ENCODE measurements around the gene ERVK3-1.
"Not testable (repeated sequence)": the region's sequence is repeated elsewhere in the genome, so short reads cannot be mapped to it uniquely, and the experiment has no call there.

The ERVK3-1 gene

DNA sequence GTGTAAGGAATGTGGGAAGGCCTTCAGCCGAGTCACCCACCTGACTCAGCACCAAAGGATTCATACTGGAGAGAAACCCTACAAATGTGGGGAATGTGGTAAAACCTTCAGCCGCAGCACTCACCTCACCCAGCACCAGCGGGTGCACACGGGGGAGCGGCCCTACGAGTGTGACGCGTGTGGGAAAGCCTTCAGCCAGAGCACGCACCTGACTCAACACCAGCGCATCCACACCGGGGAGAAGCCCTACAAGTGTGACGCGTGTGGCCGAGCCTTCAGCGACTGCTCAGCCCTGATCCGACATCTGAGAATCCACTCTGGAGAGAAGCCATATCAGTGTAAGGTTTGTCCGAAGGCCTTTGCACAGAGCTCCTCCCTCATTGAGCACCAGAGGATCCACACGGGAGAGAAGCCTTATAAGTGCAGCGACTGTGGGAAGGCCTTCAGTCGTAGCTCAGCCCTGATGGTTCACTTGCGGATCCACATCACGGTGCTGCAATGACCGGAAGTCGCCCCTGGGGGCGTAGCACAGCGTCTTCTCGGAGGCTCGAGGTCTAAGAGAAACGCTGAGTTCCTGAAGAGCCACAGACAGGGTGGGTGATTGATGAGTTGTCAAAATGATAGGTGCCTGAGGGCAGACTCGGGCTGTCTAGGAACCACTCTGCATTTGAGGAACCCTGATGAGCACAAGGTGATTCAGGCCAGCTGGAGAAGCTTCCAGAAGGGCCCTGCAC, 33.8 kb downstream of the ERVK3-1 start:
- FAIRE-seq = no peak
- no peak for DNase-seq (ENCODE audit: low spot score)

DNA sequence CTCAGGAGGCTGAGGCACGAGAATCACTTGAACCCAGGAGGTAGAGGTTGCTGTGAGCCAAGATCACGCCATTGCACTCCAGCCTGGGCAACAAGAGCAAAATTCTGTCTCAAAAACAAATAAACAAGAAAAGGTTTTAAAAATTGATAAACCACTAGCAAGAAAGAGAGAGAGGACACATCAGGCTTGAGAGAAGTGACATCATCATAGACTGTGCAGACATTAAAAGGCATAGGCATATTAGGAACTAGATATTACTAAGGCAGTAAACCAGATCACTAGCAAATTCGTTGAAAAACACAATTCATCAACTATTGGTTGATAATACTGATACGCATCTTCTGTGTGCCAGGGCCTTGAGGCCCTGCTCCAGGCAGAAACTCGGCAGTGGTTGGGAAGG, 40.4 kb downstream of the ERVK3-1 start:
- DNase-seq (ENCODE audit: low spot score) (no peak), FAIRE-seq (no peak)

DNA sequence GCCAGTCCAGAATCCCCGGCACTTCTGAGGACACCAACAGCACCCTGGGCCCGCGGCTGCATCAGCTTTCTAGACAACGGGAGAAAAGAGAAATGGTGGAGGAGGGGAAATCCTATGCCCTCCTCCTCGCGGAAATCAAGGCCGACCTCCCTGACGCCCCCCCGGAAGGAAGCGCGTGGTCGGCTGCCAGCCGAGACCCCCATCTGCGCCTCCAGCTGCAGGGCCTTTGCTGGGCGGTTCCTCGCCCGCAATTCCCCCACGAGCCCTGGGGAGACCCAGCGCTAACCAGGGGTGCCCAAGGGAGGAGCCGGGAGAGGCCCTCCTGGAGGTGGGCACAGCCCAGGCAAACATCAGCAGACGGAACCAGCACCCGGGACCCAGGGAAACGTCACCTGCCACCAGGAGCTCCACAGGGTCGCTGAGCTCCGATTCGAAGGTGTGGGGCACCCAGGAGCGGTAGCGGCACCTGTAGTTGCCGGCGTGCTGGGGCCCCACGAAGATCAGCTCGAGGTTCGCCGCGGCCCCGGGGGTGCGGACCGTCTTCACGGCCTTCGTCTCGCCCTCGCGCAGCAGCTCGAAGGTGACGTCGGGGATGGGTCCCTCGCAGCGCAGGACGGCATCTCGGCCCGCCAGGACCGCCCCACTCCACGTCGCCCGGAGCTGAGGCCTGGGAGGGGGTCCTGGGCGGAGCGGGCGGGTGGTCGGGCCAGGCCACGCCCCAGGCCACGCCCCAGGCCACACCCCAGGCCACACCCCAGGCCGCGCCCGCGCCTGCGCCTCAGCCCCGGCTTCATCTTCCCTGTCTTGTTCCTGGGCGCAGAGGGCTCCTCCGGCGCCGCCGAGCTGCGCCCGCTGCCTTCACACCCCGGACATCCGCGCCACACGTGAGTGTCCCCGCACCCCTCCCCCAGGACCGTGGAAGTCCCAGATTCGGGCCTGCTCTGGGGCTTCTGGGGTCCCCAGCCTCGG, 42.1 kb downstream of the ERVK3-1 start:
- DNase-seq (ENCODE audit: low spot score) (no peak), FAIRE-seq (no peak)

DNA sequence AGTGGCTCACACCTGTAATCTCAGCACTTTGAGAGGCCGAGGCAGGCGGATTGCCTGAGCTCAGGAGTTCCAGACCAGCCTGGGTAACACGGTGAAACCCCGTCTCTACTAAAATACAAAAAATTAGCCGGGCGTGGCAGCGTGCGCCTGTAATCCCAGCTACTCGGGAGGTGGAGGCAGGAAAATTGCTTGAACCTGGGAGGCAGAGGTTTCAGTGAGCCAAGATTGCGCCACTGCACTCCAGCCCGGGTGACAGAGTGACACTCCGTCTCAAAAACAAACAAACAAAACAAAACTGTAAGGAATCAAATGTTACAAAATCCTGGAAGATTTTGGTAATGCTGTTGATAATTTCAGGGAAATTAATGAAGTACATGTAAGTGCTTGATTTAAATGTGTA, 42.9 kb downstream of the ERVK3-1 start:
- not testable (repeated sequence) for FAIRE-seq; DNase-seq (ENCODE audit: low spot score)

DNA sequence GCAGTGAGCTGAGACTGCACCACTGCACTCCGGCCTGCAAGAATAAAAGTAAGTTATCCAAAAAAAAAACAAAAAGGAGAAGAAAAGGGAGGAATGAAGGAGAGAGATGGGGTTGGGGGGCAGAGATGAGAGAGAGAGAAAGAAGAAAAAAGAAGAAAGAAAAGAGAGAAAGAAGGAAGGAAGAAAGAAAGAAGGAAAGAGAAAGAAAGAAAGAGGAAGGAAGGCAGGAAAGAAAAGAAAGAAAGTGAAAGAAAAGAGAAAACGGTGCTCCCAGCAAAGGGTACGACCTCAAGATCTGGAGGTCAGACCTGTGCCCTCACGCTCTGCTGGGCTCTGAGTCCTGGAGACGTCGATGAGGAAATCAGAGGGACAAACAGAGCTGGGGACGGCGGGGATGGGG, 44.4 kb downstream of the ERVK3-1 start:
- FAIRE-seq = no peak
- DNase-seq (ENCODE audit: low spot score) = no peak

DNA sequence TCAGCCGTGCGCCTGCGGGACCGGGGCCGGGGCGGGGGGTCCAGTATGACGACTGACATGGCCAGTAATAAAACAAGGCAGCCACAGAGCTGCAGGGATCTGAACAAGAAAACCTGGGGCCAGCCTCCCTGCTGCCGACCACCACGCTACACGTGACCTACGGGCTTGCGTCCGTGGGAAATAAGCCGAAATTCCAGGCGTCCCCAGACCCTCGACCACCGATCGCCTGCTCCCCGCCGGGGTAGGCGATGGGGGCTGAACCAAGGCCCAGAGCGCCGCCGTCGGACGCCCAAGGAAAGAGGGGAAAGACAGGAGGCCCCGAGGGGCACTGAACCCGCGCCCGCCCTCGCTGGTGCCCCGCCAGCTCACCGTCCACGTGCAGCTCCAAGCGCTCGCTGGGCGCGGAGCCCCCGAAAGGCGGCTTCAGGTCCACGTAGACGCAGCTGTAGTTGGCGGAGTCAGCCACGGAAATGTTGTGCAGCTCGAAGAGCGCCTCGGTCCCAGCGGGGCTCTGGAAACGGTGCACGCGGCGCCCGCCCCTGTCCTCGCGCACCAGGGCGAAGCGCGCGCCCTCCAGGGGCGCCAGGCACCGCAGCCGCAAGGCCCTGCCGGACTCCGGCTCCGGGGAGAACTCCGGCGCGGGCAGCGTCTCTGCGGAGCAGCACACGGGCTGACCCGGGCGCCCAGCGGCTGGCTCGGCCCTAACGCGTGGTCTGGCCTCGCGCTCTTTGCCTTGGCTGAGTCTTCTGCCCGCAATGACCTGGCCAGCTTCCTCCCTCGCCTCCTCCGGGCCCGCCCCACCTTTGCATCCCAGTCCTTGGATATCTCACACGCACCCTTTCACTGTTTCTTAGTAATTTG, 45.1 kb downstream of the ERVK3-1 start:
- DNase-seq (ENCODE audit: low spot score) (no peak), FAIRE-seq (no peak)

DNA sequence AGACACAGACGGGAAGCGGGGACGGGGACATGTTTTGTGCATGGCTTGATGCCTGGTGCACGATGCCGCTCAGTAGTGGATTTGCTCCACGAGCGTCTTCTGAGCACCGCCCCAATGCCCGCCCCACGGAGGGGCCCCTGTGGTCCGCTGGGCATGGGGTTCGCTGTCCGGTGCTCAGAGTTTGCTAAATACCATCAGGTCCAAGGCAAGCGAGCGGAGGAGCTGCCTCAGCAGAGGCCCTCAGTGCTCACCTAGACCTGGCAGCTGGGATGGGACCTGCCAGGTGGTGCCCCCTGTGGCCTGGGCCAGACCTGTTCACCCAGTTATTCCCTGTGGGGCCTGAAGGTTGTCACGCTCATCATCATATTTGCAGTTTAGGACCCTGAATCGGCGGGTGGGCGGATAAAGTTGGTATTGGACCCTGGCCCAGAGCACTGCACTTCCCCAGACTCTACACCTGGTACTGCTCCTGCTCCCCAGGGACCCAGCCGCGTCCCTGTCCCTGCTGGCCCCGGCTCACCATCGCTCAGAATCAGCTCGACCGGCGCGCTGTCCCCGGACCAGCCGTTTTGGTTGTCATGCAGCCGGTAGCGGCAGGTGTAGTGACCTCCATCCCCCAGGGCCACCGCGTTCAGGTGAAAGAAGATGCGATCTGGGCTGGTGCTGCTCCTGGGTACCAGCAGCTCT, 45.8 kb downstream of the ERVK3-1 start:
- FAIRE-seq = no peak
- DNase-seq (ENCODE audit: low spot score) = no peak

DNA sequence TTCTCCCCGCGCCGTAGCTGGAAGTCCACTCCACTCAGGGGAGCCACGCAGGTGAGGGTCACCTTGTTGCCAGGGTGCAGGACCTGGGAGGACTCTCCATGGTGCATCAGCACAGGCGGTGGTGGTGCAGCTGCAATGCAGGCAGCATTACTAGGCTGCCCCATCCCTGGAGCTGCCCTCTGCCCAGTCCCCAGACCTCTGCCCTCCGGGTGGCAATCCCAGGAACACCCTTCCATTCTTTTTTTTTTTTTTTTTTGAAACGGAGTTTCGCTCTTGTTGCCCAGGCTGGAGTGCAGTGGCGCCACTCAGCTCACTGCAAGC, 46.3 kb downstream of the ERVK3-1 start:
- FAIRE-seq = no peak
- no peak for DNase-seq (ENCODE audit: low spot score)

DNA sequence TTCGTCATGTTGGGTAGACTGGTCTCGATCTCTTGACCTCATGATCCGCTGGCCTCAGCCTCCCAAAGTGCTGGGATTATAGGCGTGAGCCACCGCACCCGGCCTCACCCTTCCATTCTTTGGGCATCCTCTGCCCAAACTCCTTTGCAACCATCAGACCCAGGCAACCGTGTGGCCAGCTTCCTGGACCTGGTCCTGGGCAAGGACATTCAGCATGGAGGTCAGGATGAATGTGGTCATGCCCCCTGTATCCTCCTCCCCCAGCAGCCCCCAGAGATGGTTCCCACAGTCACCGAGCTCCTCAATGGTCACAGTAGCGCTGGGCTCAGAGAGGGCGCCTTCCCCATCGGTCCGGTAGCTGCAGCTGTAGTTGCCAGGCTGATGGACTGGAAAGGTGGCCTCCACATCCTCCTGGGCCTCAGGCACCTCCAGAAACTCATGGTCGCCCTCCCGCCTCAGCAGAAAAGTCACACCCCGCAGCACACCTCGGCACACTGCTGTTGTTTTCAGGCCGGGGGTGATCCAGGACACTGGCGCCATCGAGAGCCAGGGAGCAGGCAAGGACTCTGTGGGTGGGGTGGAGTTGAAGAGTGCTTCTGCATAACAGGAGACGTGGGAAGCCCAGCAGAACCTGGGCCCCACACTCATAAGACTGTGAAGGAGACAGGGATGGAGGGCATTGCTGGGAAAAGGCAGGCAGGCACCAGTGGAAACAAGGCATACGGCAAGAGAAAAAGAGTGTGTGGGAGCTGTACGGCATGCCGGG, 47.0 kb downstream of the ERVK3-1 start:
- FAIRE-seq (no peak), DNase-seq (ENCODE audit: low spot score) (no peak)

DNA sequence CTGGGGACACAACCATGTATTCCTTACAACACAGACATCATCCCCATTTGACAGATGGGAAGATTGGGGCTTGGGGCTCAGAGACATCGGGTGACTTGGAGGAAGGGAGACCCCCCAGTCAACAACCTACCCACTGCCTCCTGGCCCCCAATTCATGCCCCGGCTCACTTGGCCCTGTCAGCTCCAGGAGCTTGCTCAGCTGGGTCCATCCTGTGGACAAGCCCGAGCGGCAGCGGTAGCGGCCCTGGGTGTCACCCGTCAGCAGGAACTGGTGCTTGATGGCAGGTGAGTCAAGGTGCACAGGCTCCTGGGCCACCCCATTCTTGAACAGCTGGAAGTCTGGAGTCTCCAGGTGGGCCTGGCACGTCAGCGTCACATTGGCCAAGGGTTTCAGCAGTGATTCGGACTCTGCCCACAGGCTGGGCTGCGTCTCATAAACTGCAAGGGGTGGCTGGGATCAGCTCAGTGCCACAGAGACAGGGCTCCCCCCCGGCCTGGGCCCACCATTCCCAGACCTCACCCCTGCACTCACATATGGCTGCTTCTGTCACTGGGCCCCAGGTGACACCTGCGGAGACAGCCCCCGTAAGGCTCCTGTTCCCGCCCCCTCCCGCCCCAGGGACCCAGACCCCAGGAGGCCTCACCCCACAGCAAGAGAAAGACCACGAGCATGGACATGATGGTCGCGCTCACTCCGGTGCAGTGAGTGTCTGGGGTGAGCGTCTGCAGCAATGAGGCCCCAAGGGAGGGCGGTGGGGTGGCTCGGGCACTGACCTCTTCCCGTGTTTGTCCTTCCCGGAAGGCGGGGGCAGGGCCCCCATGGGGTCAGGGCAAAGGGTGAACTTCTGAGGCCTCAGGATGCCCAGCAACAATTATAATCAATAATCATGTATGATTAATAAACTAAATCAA, 47.8 kb downstream of the ERVK3-1 start, which contains the start of gene A1BG:
Gene A1BG (minus strand): TSS at position 733 of the 912 bp plus-strand sequence. CDS start 55 bp downstream, at position 678.
- no peak for DNase-seq (ENCODE audit: low spot score)
- FAIRE-seq = no peak

DNA sequence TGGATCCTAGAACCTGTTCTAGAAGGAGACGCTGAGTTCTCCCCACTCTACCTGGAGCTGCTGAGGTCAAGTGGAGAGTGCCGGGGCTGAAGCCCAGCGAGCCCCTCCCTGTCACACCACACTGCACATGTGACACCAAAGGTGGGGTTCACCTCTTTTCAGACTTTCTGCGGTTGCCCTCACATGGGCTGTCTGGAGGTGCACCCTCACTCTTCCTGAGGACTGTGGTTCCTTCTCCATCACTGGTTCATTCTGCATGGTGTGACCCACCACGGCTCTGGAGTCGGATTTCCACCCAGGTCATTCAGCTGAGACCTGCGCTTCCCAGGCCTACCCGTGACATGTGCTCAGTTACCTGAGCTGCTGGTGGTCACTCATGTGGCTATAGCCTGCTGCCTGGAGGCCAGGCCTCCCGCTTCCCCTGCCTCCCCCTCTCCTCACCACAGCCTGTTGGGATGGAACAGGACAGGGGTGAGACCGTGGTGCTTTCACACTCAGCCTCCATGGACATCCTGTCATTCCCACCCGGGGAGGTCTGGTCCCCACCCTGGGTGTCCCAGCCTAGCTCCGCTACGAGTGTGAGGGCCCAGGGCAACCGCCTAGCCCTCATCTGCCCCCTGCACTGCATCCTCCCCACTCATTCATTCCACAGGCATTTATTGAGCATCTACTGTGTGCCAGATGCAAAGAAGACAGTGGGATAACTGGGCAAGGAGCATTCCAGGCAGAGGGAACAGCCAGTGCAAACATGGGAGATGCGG, 48.7 kb downstream of the ERVK3-1 start:
- DNase-seq (ENCODE audit: low spot score) = no peak

DNA sequence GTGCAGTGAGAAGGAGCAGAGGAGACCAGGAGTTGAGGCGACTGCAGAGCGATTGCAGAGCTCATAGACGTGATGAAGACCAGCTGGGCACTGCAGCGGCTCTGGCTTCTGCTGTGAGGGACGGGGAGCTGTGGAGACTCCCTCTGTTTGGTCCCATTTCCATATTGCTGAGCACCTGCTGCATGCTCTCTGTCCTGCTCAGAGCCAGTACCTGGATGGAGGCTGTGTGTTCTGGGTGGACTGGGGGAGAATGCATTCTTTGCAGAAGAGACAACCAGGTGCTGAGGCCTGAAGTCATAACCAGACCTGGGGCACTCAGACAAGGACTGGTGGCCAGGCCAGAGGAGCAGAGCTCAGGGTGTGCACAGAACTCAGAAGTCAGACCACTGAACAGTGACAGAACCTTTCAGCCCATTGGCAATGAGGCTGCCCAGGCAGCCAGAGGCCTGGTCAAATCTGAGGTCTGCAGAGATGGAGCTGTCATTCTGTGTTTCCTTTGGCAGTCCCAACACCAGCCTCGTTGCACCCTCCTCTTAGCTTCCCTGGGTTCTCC, 49.4 kb downstream of the ERVK3-1 start:
- FAIRE-seq (no peak), DNase-seq (ENCODE audit: low spot score) (no peak)

More for the DNA sequence above, 48.7 kb downstream of the ERVK3-1 start:
- no peak for FAIRE-seq

DNA sequence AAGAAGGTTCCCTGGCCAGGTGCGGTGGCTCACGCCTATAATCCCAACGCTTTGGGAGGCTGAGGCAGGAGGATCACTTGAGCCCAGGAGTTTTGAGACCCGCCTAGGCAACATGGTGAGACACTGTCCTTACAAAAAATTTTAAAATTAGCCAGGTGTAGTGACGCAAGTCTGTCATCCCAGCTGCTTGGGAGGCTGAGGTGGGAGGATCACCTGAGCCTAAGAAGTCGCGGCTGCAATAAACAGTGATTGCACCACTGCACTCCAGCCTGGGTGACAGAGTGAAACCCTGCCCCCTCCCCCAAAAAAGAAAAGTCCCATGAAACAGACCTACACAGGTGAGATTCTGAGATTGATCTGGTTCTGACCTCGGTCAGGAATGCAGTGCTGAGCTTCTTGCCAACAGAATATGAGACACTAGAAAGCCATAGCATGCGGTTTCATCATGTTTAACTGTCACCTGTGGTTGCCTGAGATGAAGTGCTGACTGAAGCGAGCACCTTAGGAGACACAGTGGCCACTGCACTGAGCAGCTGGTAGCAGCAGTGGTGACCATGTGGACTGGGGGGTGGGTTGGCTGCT, 50.1 kb downstream of the ERVK3-1 start:
- FAIRE-seq = no peak

DNA sequence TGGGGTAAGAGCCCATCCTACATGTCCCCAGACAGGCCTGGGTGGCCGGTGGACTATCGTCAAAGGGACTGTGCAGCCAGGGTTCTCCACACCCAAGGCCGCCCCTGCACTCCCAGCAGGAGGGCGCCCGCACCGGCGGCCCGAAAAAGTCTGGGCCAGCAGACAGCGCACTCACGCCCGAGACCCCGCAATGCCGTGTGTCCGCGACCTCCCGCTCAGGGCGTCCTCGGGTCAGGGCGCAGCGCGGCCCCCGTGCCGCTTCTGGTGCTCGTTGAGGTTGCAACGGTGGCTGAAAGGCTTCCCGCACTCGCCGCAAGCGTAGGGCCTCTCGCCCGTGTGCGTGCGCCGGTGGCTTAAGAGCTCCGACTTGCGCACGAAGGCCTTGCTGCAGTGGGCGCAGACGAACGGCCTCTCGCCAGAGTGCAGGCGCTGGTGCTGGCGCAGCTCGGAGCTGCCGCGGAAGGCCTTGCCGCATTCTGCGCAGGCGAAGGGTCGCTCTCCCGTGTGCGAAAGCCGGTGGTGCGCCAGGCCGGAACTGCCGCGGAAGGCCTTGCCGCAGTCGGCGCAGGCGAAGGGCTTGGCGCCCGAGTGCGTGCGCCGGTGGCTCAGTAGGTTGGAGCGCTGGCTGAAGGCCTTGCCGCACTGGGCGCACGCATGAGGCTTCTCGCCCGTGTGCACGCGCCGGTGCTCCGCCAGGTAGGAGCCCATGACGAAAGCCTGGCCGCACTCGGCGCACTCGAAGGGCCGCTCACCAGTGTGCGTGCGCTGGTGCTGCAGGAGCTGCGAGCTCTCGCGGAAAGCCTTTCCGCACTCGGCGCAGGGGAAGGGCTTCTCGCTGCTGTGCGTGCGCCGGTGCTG, 51.0 kb downstream of the ERVK3-1 start:
- DNase-seq (ENCODE audit: low spot score) (no peak), FAIRE-seq (no peak)

More for the DNA sequence above, 50.1 kb downstream of the ERVK3-1 start:
- no peak for DNase-seq (ENCODE audit: low spot score)

DNA sequence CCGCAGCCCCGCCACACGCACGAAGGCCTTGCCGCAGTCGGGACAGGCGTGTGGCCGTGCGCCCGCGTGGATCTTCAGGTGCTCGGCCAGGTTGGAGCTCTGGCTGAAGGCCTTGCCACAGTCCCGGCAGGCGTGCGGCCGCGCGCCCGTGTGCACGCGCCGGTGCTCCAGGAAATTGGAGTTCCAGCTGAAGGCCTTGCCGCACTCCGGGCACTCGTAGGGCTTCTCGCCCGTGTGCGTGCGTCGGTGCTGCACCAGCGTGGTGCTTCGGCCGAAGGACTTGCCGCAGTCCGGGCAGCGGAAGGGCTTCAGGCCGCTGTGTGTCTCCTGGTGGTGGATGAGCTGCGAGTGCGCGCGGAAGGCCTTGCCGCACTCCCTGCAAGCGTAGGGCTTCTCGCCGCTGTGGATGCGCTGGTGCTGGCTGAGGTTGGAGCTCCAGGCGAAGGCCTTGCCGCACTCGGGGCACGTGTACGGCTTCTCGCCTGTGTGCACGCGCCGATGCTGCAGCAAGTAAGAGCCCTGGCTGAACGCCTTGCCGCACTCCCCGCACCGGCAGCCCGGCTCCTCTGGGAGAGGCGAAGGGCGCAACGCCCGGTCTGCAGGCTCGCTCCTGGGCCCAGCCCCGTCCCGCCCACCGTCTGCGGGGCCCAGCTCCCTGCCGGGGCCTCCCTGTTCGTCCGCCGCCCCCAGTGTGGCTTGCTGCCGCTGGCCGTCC, 51.7 kb downstream of the ERVK3-1 start:
- FAIRE-seq (no peak), DNase-seq (ENCODE audit: low spot score) (no peak)

All from RCC 7860 (cell line).